ENCODE results near the gene SCO1.

DNA sequence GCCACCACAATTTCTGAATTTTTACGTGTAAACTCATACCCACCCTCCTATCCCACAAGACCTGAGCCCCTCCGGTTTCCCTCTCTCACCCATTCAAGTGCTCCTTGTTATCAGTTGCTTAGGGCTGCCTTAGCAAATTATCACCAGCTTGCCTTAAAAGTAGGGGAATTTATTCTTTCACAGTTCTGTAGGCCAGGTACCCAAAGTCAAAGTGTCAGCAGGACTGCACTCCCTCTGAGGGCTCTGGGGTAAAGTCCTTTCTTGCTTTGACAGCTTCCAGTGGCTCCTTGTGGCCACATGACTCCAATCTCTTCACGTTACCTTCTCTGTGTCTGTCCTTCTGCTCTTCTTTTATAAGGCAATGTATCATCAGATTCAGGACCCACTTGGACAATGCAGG, 40.4 kb upstream of the SCO1 start:
- TF ChIP-seq POLR2A (IDR thresholded peaks at IDR 0.05), result no peak
- TF ChIP-seq, protein P1, sequence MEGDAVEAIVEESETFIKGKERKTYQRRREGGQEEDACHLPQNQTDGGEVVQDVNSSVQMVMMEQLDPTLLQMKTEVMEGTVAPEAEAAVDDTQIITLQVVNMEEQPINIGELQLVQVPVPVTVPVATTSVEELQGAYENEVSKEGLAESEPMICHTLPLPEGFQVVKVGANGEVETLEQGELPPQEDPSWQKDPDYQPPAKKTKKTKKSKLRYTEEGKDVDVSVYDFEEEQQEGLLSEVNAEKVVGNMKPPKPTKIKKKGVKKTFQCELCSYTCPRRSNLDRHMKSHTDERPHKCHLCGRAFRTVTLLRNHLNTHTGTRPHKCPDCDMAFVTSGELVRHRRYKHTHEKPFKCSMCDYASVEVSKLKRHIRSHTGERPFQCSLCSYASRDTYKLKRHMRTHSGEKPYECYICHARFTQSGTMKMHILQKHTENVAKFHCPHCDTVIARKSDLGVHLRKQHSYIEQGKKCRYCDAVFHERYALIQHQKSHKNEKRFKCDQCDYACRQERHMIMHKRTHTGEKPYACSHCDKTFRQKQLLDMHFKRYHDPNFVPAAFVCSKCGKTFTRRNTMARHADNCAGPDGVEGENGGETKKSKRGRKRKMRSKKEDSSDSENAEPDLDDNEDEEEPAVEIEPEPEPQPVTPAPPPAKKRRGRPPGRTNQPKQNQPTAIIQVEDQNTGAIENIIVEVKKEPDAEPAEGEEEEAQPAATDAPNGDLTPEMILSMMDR (IDR thresholded peaks at IDR 0.05), result no peak
